ENCODE results near the gene FCHSD2.

- TF ChIP-seq POLR2AphosphoS5 (IDR thresholded peaks at IDR 0.05) (no peak), CTCF (IDR thresholded peaks at IDR 0.05) (no peak)
Observed at GRCh38 chr11:73034777-73035176, 107.3 kb downstream of the FCHSD2 start.

Data from suprapubic skin (tissue), 3 donors.